Ectodermal cell (in vitro differentiated cells): ENCODE measurements around the gene DBI.

Source experiments
- H3K27ac ChIP-seq: 2 replicates; pipeline ENCODE4 v1.7.0; 2013; ENCODE audit warnings: mild to moderate bottlenecking, low read depth, low read length; ENCODE audit not compliant: insufficient read depth, poor library complexity, severe bottlenecking
- H3K27me3 ChIP-seq: 2 replicates; pipeline ENCODE4 v1.7.0; 2013; ENCODE audit warnings: mild to moderate bottlenecking, low read length; ENCODE audit not compliant: insufficient read depth, control insufficient read depth, poor library complexity, severe bottlenecking
- H3K36me3 ChIP-seq: one replicate; pipeline ENCODE4 v1.7.0; 2013; ENCODE audit warnings: low read length; ENCODE audit not compliant: control insufficient read depth, insufficient read depth
- H3K4me1 ChIP-seq: one replicate; pipeline ENCODE4 v1.7.0; 2013; ENCODE audit warnings: low read length; ENCODE audit not compliant: control insufficient read depth, insufficient read depth
- H3K4me3 ChIP-seq: 2 replicates; pipeline ENCODE4 v1.7.0; 2013; ENCODE audit warnings: low read depth, low read length, control low read depth; ENCODE audit not compliant: insufficient read depth
- H3K9me3 ChIP-seq: 2 replicates; pipeline ENCODE4 v1.7.0; 2013; ENCODE audit warnings: mild to moderate bottlenecking, low read length, moderate library complexity; ENCODE audit not compliant: control insufficient read depth
- WGBS, 2 experiments: methylation state at CpG; one replicate each; pipeline ENCODE4 v1.1.7; 2013; ENCODE audit warnings: missing lambda C conversion rate in 2 of 2; 5-methylcytosine and 5-hydroxymethylcytosine counted together

The DBI gene

GRCh38 chr2:119415630-119416029 lies 48.9 kb downstream of the DBI start:
- no peaks in the 10 kb centered on the region for H3K36me3 ChIP-seq
- WGBS, 2 experiments: 95 to 100% methylated on average over 1 of the region's 1 CpG
- no peaks in the 10 kb centered on the region for H3K9me3 ChIP-seq
- no peaks in the 10 kb centered on the region for H3K4me1 ChIP-seq
- no peak overlapping the region for H3K27ac ChIP-seq
- H3K27me3 ChIP-seq: no peaks in the 10 kb centered on the region
- H3K4me3 ChIP-seq: no peak overlapping the region

- no peak overlapping the region for H3K27ac ChIP-seq
- H3K36me3 ChIP-seq: no peaks in the 10 kb centered on the region
- H3K4me3 ChIP-seq: no peak overlapping the region
- H3K4me1 ChIP-seq: no peaks in the 10 kb centered on the region
- WGBS, 2 experiments: 89 to 90% methylated on average over 4 of the region's 4 CpGs
- no peaks in the 10 kb centered on the region for H3K9me3 ChIP-seq
- H3K27me3 ChIP-seq: no peaks in the 10 kb centered on the region
Observed at GRCh38 chr2:119416299-119416923, 49.6 kb downstream of the DBI start.

- Histone ChIP-seq H3K4me3 (no peak overlapping the region), H3K9me3 (no peaks in the 10 kb centered on the region), H3K27ac (no peak overlapping the region), H3K36me3 (no peaks in the 10 kb centered on the region), H3K27me3 (no peaks in the 10 kb centered on the region), H3K4me1 (no peaks in the 10 kb centered on the region)
- WGBS, 2 experiments: 93 to 95% methylated on average over 6 of the region's 6 CpGs
Observed at GRCh38 chr2:119417908-119418307, 51.1 kb downstream of the DBI start.

GRCh38 chr2:119419065-119419464 lies 52.3 kb downstream of the DBI start:
- no peaks in the 10 kb centered on the region for H3K9me3 ChIP-seq
- no peaks in the 10 kb centered on the region for H3K27me3 ChIP-seq
- no peaks in the 10 kb centered on the region for H3K36me3 ChIP-seq
- no peak overlapping the region for H3K27ac ChIP-seq
- 88 to 100% methylated on average over 1 of the region's 1 CpG for WGBS, 2 experiments
- H3K4me1 ChIP-seq: no peaks in the 10 kb centered on the region
- H3K4me3 ChIP-seq: no peak overlapping the region

- H3K36me3 ChIP-seq: no peaks in the 10 kb centered on the region
- no peaks in the 10 kb centered on the region for H3K4me1 ChIP-seq
- no peak overlapping the region for H3K27ac ChIP-seq
- H3K27me3 ChIP-seq: no peaks in the 10 kb centered on the region
- H3K9me3 ChIP-seq: no peaks in the 10 kb centered on the region
- no peak overlapping the region for H3K4me3 ChIP-seq
- WGBS, 2 experiments: 83 to 89% methylated on average over 1 of the region's 1 CpG
Observed at GRCh38 chr2:119419803-119420508, 53.2 kb downstream of the DBI start.

- Histone ChIP-seq H3K9me3 (no peaks in the 10 kb centered on the region), H3K27me3 (no peaks in the 10 kb centered on the region), H3K4me3 (no peak overlapping the region), H3K36me3 (no peaks in the 10 kb centered on the region), H3K4me1 (no peaks in the 10 kb centered on the region), H3K27ac (no peak overlapping the region)
- WGBS, 2 experiments: 91 to 100% methylated on average over 1 of the region's 1 CpG
Observed at GRCh38 chr2:119421304-119421703, 54.5 kb downstream of the DBI start.

GRCh38 chr2:119421741-119422140 lies 55.0 kb downstream of the DBI start:
- Histone ChIP-seq H3K9me3 (no peaks in the 10 kb centered on the region), H3K27me3 (no peaks in the 10 kb centered on the region), H3K4me3 (no peak overlapping the region), H3K36me3 (no peaks in the 10 kb centered on the region), H3K4me1 (no peaks in the 10 kb centered on the region), H3K27ac (no peak overlapping the region)
